Hematopoietic multipotent progenitor cell treated with erythropoietin and hydrocortisone succinate and interleukin-3 and kit ligand, for 15 days (in vitro differentiated cells): ENCODE data around the gene TENT5C.

Experiments used
- DNase-seq: peaks from one replicate; pipeline ENCODE4 v3.0.0-alpha.2; 2015; ENCODE audit warnings: low spot score

The TENT5C gene

GRCh38 chr1:117592155-117592554 is 13.7 kb upstream of the TENT5C start:
- DNase-seq, result no peak

GRCh38 chr1:117594261-117594990 is 11.4 kb upstream of the TENT5C start:
- DNase-seq, result no peak

- no peak for DNase-seq
These were observed 9.7 kb upstream of the TENT5C start for GRCh38 chr1:117596023-117596720.

- DNase-seq, result no peak
These were observed 7.4 kb upstream of the TENT5C start for GRCh38 chr1:117598489-117598888.

- no peak for DNase-seq
These were observed 6.3 kb upstream of the TENT5C start for GRCh38 chr1:117599286-117600221.

- DNase-seq, result no peak
These were observed 5.4 kb upstream of the TENT5C start for GRCh38 chr1:117600325-117600943.

GRCh38 chr1:117600966-117601365 is 4.9 kb upstream of the TENT5C start:
- no peak for DNase-seq

- DNase-seq, result no peak
These were observed 3.0 kb upstream of the TENT5C start for GRCh38 chr1:117602862-117603261.

- DNase-seq, result no peak
These were observed 579 bp upstream of the TENT5C start for GRCh38 chr1:117605164-117605773.

- DNase-seq, result peak; percentile 69
These were observed 992 bp downstream of the TENT5C start for GRCh38 chr1:117606649-117607430.

- peak; percentile 63 for DNase-seq
These were observed 1.6 kb downstream of the TENT5C start for GRCh38 chr1:117607471-117607870.

- peak; percentile 43 for DNase-seq
These were observed 2.3 kb downstream of the TENT5C start for GRCh38 chr1:117608115-117608615.

GRCh38 chr1:117608758-117609157 is 2.9 kb downstream of the TENT5C start:
- DNase-seq, result peak; percentile 52

- peak; percentile 46 for DNase-seq
These were observed 3.6 kb downstream of the TENT5C start for GRCh38 chr1:117609471-117609911.

GRCh38 chr1:117610036-117610435 is 4.2 kb downstream of the TENT5C start:
- peak; percentile 38 for DNase-seq

- peak; percentile 94 for DNase-seq
These were observed 5.3 kb downstream of the TENT5C start for GRCh38 chr1:117611121-117611601.

GRCh38 chr1:117611894-117612483 is 6.1 kb downstream of the TENT5C start:
- DNase-seq, result peak; percentile 60

- peak; percentile 87 for DNase-seq
These were observed 6.8 kb downstream of the TENT5C start for GRCh38 chr1:117612517-117613248.
